ENCODE results near the gene ULK4. TPM values are rescaled to one million over a fixed set of nuclear protein-coding genes. Genes with fewer than 3 reads are reported as not detected.

ULK4 gene
- total RNA-seq, 2 donors from 2014 or later: 11.1 to 17.9 TPM

DNA sequence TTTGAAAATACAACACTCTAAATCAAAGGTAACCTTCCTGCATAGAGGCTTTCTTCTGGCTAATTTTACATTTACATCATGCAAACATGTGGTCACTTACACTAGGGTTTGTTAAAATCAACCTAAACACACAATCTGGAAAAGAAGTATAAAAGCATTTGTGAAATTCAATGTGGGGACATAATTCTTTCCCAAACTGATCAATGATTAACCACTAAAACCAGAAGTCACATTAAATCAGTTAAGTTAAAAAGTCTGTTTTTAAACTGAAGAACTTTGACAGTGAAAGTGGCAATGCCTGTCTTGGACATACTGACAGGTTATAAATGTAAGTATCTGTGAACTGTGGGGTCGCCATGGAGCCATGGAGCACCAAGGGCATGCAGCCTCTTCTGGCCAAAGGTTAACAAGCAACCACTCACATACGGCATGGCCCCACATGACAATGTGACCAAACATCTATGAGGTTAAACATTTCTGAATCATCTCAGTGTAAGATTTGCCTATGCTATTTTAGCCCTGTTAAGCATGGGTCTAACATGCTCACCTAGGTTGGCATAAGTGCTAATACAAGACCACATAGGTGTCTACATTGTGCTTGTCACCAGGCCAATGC lies 484.4 kb downstream of the ULK4 start:
- Mint-ChIP-seq H3K9me3 (peaks cover 19% of the 10 kb centered on the region), H3K4me3 (no peak overlapping the region), H3K27ac (no peak overlapping the region), H3K36me3 (ENCODE audit: low read depth) (peaks cover 1% of the 10 kb centered on the region), H3K27me3 (ENCODE audit: insufficient read depth) (no peaks in the 10 kb centered on the region), H3K4me1 (peaks cover 4% of the 10 kb centered on the region)
- DNase-seq: no peak
- no peak overlapping the region for H3K9ac ChIP-seq (ENCODE audit: extremely low read depth, low read length, poor library complexity, severe bottlenecking)
- peaks cover 19% of the 10 kb centered on the region for H3K9me3 ChIP-seq (ENCODE audit: control insufficient read depth, low read length)
- TF ChIP-seq, protein P1, sequence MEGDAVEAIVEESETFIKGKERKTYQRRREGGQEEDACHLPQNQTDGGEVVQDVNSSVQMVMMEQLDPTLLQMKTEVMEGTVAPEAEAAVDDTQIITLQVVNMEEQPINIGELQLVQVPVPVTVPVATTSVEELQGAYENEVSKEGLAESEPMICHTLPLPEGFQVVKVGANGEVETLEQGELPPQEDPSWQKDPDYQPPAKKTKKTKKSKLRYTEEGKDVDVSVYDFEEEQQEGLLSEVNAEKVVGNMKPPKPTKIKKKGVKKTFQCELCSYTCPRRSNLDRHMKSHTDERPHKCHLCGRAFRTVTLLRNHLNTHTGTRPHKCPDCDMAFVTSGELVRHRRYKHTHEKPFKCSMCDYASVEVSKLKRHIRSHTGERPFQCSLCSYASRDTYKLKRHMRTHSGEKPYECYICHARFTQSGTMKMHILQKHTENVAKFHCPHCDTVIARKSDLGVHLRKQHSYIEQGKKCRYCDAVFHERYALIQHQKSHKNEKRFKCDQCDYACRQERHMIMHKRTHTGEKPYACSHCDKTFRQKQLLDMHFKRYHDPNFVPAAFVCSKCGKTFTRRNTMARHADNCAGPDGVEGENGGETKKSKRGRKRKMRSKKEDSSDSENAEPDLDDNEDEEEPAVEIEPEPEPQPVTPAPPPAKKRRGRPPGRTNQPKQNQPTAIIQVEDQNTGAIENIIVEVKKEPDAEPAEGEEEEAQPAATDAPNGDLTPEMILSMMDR (conservative IDR thresholded peaks at IDR 0.05): no peak
- no peak overlapping the region for H3K4me3 ChIP-seq (ENCODE audit: low read length)
- H3K27me3 ChIP-seq (ENCODE audit: control insufficient read depth, insufficient read depth, low read length, poor library complexity, severe bottlenecking): no peaks in the 10 kb centered on the region
- no peaks in the 10 kb centered on the region for H3K36me3 ChIP-seq (ENCODE audit: control insufficient read depth, insufficient read depth, low read length)
- H3K27ac ChIP-seq (ENCODE audit: low read depth, low read length): no peak overlapping the region
- WGBS, 2 experiments (ENCODE audit: insufficient coverage in 1 of 2, insufficient read length in 1 of 2): 70 to 91% methylated on average over 2 of the region's 2 CpGs
- H3K4me1 ChIP-seq (ENCODE audit: control insufficient read depth, insufficient read depth, low read length): no peaks in the 10 kb centered on the region

DNA sequence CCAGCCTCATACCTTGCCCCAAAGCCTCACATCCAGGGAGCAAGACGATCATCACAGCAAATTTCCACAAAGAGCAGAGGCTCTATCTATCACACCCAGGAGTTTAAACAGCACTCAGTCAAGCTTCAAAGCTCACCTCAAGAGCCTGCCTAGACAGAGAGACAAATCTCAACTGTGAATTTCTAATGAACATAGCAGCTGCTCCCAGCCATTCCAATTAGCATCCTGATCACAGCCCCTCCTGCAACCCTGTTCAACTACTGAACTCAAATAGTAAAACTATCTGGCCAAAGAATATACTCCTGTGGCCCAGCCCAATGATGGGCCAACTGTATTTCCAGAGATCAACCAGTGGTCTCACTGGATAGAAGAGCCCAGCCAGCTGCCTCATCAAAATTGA lies 492.8 kb downstream of the ULK4 start:
- H3K27me3 ChIP-seq (ENCODE audit: control insufficient read depth, insufficient read depth, low read length, poor library complexity, severe bottlenecking): no peaks in the 10 kb centered on the region
- WGBS, 2 experiments (ENCODE audit: insufficient coverage in 1 of 2, insufficient read length in 1 of 2): 97 to 100% methylated on average over 1 of the region's 1 CpG
- Mint-ChIP-seq H3K27ac (no peak overlapping the region), H3K4me1 (peaks cover 3% of the 10 kb centered on the region), H3K9me3 (peaks cover 46% of the 10 kb centered on the region), H3K36me3 (ENCODE audit: low read depth) (peaks cover 6% of the 10 kb centered on the region), H3K27me3 (ENCODE audit: insufficient read depth) (no peaks in the 10 kb centered on the region), H3K4me3 (no peak overlapping the region)
- no peak for DNase-seq
- no peak overlapping the region for H3K4me3 ChIP-seq (ENCODE audit: low read length)
- no peak overlapping the region for H3K27ac ChIP-seq (ENCODE audit: low read depth, low read length)
- no peak overlapping the region for H3K9ac ChIP-seq (ENCODE audit: extremely low read depth, low read length, poor library complexity, severe bottlenecking)
- H3K4me1 ChIP-seq (ENCODE audit: control insufficient read depth, insufficient read depth, low read length): no peaks in the 10 kb centered on the region
- H3K9me3 ChIP-seq (ENCODE audit: control insufficient read depth, low read length): peaks cover 39% of the 10 kb centered on the region
- TF ChIP-seq, protein P1 (conservative IDR thresholded peaks at IDR 0.05): no peak
- no peaks in the 10 kb centered on the region for H3K36me3 ChIP-seq (ENCODE audit: control insufficient read depth, insufficient read depth, low read length)

DNA sequence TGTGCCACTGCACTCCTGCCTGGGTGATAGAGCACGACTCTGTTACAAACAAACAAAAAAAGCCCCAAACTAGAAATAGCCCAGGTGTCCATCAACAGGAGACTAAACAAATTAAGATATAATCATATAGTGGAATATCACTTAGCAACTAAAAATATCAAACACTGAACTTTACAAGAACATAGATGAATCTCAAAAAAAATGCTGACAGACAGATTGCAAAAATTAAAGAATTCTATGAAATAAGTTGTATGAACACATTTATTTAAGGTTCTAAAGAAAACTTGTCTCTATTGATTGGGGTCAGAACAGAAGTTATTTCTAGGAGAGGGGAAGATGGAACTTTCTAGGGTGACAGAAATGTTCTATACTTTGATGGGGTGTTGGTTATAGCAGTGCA lies 494.4 kb downstream of the ULK4 start:
- Histone ChIP-seq H3K9me3 (ENCODE audit: control insufficient read depth, low read length) (peaks cover 25% of the 10 kb centered on the region), H3K9ac (ENCODE audit: extremely low read depth, low read length, poor library complexity, severe bottlenecking) (no peak overlapping the region), H3K4me1 (ENCODE audit: control insufficient read depth, insufficient read depth, low read length) (no peaks in the 10 kb centered on the region), H3K36me3 (ENCODE audit: control insufficient read depth, insufficient read depth, low read length) (no peaks in the 10 kb centered on the region), H3K27ac (ENCODE audit: low read depth, low read length) (no peak overlapping the region), H3K27me3 (ENCODE audit: control insufficient read depth, insufficient read depth, low read length, poor library complexity, severe bottlenecking) (no peaks in the 10 kb centered on the region), H3K4me3 (ENCODE audit: low read length) (no peak overlapping the region)
- 100% methylated on average over 1 of the region's 1 CpG; no CpG with 5 or more reads in 1 of the 2 experiments for WGBS, 2 experiments (ENCODE audit: insufficient coverage in 1 of 2, insufficient read length in 1 of 2)
- no peak overlapping the region for H3K4me3 Mint-ChIP-seq
- H3K9me3 Mint-ChIP-seq: peaks cover 31% of the 10 kb centered on the region
- H3K36me3 Mint-ChIP-seq (ENCODE audit: low read depth): peaks cover 5% of the 10 kb centered on the region
- no peaks in the 10 kb centered on the region for H3K27me3 Mint-ChIP-seq (ENCODE audit: insufficient read depth)
- TF ChIP-seq, protein P1 (conservative IDR thresholded peaks at IDR 0.05): no peak
- H3K27ac Mint-ChIP-seq: no peak overlapping the region
- H3K4me1 Mint-ChIP-seq: peaks cover 3% of the 10 kb centered on the region
- DNase-seq: no peak

Measured in endodermal cell (in vitro differentiated cells).